ENCODE measurements around the gene CALHM1.

GRCh38 chr10:103458720-103459119 is at the start of gene CALHM1:
- TF ChIP-seq CTCF (IDR thresholded peaks at IDR 0.05) (no peak), POLR2A (IDR thresholded peaks at IDR 0.05) (no peak)

Measured in lower leg skin (tissue), 3 donors.